Memory B cell (primary cell): Measurements from ENCODE around the gene DOK7.
A peak's percentile ranks its signal among the peaks of the same experiment; 100 is the strongest.

Experiments used
- ATAC-seq: fragments of 150-1000 bp; cut with Tn5 transposase; 2 replicates; pipeline ENCODE4 v1.10.0; 2021; ENCODE audit warnings: low read depth, mild to moderate bottlenecking, moderate library complexity
- DNase-seq, 2 donors: peaks; one replicate each; pipeline ENCODE4 v3.0.0; 2022; ENCODE audit warnings: low spot score in 2 of 2
- H3K27ac Mint-ChIP-seq: one replicate; pipeline ENCODE4 v1.8.0; 2022; ENCODE audit warnings: mild to moderate bottlenecking, moderate library complexity, mixed read lengths
- H3K27me3 Mint-ChIP-seq: one replicate; pipeline ENCODE4 v1.8.0; 2022; ENCODE audit warnings: mixed read lengths
- H3K36me3 Mint-ChIP-seq: one replicate; pipeline ENCODE4 v1.8.0; 2022; ENCODE audit warnings: mild to moderate bottlenecking, mixed read lengths
- H3K4me1 Mint-ChIP-seq: one replicate; pipeline ENCODE4 v1.8.0; 2022; ENCODE audit warnings: mixed read lengths
- H3K4me3 Mint-ChIP-seq: one replicate; pipeline ENCODE4 v1.8.0; 2022; ENCODE audit warnings: mild to moderate bottlenecking, moderate library complexity, mixed read lengths
- H3K9me3 Mint-ChIP-seq: one replicate; pipeline ENCODE4 v1.8.0; 2022; ENCODE audit warnings: mixed read lengths

Gene DOK7

GRCh38 chr4:3496021-3496420 lies 32.9 kb downstream of the DOK7 start:
- H3K36me3 Mint-ChIP-seq = peaks cover 14% of the 10 kb centered on the region
- DNase-seq (no peak), ATAC-seq (no peak)
- peaks cover 17% of the 10 kb centered on the region for H3K4me1 Mint-ChIP-seq
- no peaks in the 10 kb centered on the region for H3K27me3 Mint-ChIP-seq
- no peak overlapping the region for H3K4me3 Mint-ChIP-seq
- no peaks in the 10 kb centered on the region for H3K9me3 Mint-ChIP-seq
- H3K27ac Mint-ChIP-seq = no peak overlapping the region

DNA sequence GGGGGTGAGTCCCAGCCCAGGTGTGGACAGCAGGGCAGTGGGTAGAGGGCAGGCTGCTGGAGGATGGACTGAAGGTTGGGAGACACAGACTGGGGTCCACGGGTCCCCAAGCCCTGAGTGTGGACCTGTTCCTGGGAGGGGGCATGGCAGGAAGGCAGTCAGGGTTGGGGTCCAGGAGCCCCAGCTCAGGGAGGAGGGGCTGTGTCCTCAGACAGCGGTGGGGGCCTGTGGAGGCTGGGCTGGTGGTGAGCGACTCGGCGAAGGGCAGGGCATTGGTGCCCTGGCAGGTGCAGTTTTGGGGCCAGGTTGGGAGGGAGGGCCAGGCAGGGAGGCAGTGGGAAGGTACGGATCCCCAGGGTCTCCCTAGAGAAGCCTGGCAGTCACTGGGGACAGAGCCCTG lies 34.0 kb downstream of the DOK7 start:
- ATAC-seq = no peak
- H3K4me1 Mint-ChIP-seq = peaks cover 10% of the 10 kb centered on the region
- H3K27me3 Mint-ChIP-seq = no peaks in the 10 kb centered on the region
- H3K27ac Mint-ChIP-seq = peak overlapping the region; percentile 80
- peaks cover 6% of the 10 kb centered on the region for H3K36me3 Mint-ChIP-seq
- H3K9me3 Mint-ChIP-seq = no peaks in the 10 kb centered on the region
- DNase-seq = no peak
- no peak overlapping the region for H3K4me3 Mint-ChIP-seq

DNA sequence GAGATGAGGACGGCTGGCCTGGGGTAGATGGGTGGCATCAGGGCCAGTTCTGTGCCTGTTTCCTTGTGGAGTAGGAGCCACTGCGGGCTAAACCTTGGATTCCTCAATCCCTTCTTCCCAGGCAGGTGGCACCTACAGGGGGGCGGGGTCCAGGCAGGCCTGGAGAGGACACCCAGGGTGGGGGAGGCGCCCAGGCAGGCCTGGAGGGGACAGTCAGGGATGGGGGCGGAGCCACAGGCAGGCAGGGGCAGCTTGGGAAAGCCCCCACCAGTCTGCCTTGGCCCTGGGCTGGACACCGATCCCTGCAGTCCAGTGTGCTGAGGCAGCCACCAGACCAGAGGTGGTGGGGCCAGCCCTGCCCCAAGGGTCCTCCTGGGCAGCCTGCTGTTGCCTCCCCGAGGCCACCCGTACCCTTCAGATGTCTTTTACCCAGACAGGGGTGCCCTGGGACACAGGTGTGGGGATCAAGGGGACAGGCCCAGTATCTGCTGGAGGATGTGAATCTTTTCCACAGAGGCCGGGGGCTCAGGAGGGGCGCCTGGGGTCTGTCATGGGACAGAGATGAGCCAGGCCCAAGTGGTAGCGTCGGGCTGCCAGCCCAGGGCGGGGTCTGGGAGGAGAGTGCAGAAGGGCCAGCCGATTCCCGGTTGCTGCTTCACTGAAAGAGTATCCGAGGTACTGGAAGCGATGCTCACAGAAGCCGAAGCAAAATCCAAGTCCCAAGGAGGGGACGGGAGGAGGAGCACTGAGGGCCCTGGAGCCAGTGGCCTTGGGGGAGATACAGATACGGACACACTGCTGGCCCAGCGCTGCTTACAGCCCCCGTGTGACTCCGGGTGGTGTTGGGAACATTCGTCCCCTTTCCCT lies 34.6 kb downstream of the DOK7 start:
- Mint-ChIP-seq H3K27ac (no peak overlapping the region), H3K36me3 (peaks cover 3% of the 10 kb centered on the region), H3K4me3 (no peak overlapping the region), H3K9me3 (no peaks in the 10 kb centered on the region), H3K4me1 (peaks cover 7% of the 10 kb centered on the region), H3K27me3 (no peaks in the 10 kb centered on the region)
- no peak for DNase-seq
- no peak for ATAC-seq

DNA sequence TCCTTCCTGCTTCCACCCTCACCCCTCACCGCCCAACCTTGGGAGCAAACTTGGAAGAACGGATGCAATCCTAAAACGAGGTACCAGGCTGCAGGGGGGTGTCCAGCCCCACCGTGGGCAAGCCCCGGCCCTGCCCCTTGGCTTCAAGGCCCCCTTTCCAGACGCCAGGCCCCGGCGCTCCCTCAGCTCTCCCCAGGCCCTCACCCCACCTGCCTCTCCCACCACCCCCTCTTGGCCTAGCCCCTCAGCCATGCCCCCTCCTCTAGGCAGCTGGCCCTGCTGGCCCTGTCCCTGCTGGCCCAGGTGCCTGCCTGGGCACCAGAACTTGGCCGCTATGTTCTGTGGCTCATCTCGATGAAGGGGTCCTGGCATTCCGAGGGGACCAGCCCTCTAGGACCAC lies 35.3 kb downstream of the DOK7 start:
- ATAC-seq = no peak
- H3K9me3 Mint-ChIP-seq = no peaks in the 10 kb centered on the region
- peaks cover 9% of the 10 kb centered on the region for H3K4me1 Mint-ChIP-seq
- H3K27ac Mint-ChIP-seq = no peak overlapping the region
- H3K4me3 Mint-ChIP-seq = no peak overlapping the region
- H3K27me3 Mint-ChIP-seq = no peaks in the 10 kb centered on the region
- DNase-seq = no peak
- peaks cover 8% of the 10 kb centered on the region for H3K36me3 Mint-ChIP-seq

DNA sequence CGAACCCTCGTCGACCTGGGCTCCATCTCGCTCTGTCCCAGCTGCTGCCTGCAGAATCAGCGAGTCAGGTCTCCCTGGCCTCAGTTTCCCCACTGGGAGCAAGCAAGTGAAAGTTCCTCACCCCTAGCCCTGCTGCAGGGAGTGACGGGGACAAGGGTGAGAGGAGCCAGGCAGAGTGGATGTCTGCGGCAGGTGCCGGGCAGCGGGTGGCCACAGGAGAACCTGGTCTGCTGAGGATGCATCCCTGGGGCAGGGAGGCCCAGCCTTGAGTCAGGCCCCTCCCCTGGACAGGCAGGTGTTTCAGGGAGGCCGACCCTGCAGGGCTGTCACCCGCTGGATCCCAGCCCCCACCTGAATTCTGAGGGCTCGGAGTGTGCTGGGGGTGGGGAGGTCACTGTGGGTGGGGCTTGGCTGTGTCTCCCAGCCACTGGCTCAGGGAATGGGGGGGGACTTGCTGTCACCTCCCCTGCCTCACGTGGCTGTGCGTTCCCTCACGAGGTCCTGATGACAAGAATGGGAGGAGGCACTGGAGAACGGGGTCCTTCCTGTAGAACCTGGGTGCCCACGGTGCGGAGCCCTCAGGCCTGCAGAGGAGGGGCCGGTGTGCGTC lies 35.9 kb downstream of the DOK7 start:
- no peak overlapping the region for H3K27ac Mint-ChIP-seq
- no peaks in the 10 kb centered on the region for H3K27me3 Mint-ChIP-seq
- no peak for DNase-seq
- H3K4me1 Mint-ChIP-seq = peaks cover 10% of the 10 kb centered on the region
- ATAC-seq = no peak
- no peak overlapping the region for H3K4me3 Mint-ChIP-seq
- H3K9me3 Mint-ChIP-seq = no peaks in the 10 kb centered on the region
- H3K36me3 Mint-ChIP-seq = peaks cover 11% of the 10 kb centered on the region

DNA sequence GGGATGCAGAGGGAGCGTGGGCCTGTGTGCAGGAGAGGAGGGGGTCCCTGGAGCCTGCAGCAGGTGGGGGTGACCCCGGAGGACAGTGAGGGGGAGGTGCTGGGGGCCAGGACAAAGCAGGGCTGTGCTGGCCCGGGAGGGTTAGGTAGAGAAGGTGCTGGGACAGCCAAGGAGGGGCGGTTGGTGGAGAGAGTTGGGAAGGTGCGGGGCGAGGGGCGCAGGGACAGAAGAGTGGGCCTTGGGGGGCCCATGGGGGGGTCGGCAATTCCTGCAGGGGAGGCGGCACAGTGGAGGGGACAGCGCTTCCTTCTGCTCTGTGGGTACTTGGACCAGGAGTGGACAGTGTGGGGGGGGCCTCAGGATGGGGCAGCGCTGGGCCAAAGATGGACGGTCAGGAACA lies 36.6 kb downstream of the DOK7 start:
- H3K4me3 Mint-ChIP-seq = no peak overlapping the region
- DNase-seq (no peak), ATAC-seq (no peak)
- H3K27ac Mint-ChIP-seq = no peak overlapping the region
- H3K4me1 Mint-ChIP-seq = peaks cover 8% of the 10 kb centered on the region
- no peaks in the 10 kb centered on the region for H3K9me3 Mint-ChIP-seq
- H3K36me3 Mint-ChIP-seq = peaks cover 10% of the 10 kb centered on the region
- H3K27me3 Mint-ChIP-seq = no peaks in the 10 kb centered on the region

- Mint-ChIP-seq H3K4me1 (peaks cover 8% of the 10 kb centered on the region), H3K4me3 (no peak overlapping the region), H3K27ac (no peak overlapping the region), H3K36me3 (peaks cover 12% of the 10 kb centered on the region), H3K27me3 (no peaks in the 10 kb centered on the region), H3K9me3 (no peaks in the 10 kb centered on the region)
- ATAC-seq (no peak), DNase-seq (no peak)
Observed at GRCh38 chr4:3500111-3500510, 37.0 kb downstream of the DOK7 start.

DNA sequence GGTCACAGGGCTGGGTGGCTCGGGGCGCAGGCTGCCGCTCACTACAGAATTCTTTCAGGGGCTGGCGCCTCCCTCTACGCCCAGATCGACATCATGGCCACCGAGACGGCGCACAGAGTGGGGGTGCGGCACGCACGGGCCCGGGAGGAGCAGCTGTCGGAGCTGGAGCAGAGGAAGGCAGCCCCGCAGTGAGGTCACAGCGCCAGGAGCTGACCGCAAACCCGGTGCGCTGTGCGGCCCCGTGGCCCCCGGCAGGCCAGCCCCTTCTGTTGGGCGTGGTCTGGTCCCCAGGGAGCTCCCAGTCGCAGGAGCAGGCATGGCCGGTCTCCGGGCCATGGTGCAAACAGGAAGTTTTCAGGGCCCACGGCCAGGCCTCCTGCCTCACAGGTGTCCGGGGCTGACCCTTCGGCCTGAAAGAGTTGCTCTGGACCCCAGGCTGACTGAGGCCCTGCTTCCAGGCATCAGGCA lies 37.6 kb downstream of the DOK7 start:
- DNase-seq = no peak
- no peak for ATAC-seq

DNA sequence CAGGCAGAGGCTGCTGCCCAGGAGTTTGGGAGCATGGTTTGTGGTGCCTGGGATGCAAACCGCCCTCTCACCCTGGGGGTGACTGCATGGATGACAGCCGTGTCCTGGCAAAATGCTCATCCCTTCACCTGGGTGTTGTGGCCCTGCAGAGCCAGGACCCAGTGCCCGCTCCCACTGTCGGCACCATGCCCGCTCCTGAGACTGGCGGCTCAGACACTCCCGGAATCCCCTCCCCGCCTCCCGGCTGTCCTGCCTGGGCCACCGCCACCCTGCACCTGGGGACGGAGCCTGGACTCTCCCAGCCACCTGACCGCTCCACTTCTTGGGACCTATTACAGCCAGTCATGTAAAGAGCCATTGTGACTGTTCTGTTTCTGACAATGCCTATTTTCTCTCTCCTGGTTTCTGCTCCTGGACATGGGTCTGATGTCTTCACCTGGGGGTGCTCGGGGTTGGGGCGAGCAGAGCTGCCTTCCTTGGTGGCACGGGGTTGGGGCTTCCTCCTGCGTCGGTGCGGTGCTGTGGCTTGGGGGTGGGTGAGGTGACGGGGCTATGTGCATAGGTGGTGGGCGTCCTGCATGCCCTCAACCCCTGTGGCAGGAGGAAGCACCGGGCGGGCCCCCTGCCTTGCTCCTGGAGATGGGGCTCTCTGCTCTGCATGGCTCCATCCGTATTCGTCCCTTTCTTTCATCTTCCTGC lies 38.2 kb downstream of the DOK7 start:
- DNase-seq (no peak), ATAC-seq (no peak)
- Mint-ChIP-seq H3K27ac (no peak overlapping the region), H3K4me1 (peaks cover 8% of the 10 kb centered on the region), H3K4me3 (no peak overlapping the region), H3K9me3 (no peaks in the 10 kb centered on the region), H3K36me3 (peaks cover 15% of the 10 kb centered on the region), H3K27me3 (no peaks in the 10 kb centered on the region)

More for the DNA sequence above, 37.6 kb downstream of the DOK7 start:
- no peaks in the 10 kb centered on the region for H3K27me3 Mint-ChIP-seq
- H3K4me1 Mint-ChIP-seq = peaks cover 8% of the 10 kb centered on the region
- H3K27ac Mint-ChIP-seq = no peak overlapping the region
- H3K4me3 Mint-ChIP-seq = no peak overlapping the region
- H3K36me3 Mint-ChIP-seq = peaks cover 15% of the 10 kb centered on the region
- no peaks in the 10 kb centered on the region for H3K9me3 Mint-ChIP-seq

GRCh38 chr4:3501825-3502425 lies 38.8 kb downstream of the DOK7 start:
- H3K4me1 Mint-ChIP-seq = peaks cover 6% of the 10 kb centered on the region
- H3K36me3 Mint-ChIP-seq = peaks cover 15% of the 10 kb centered on the region
- H3K27me3 Mint-ChIP-seq = no peaks in the 10 kb centered on the region
- no peak overlapping the region for H3K27ac Mint-ChIP-seq
- no peak overlapping the region for H3K4me3 Mint-ChIP-seq
- ATAC-seq (no peak), DNase-seq (no peak)
- H3K9me3 Mint-ChIP-seq = no peaks in the 10 kb centered on the region

- H3K4me1 Mint-ChIP-seq = peaks cover 3% of the 10 kb centered on the region
- H3K36me3 Mint-ChIP-seq = peaks cover 21% of the 10 kb centered on the region
- H3K4me3 Mint-ChIP-seq = no peak overlapping the region
- no peak for ATAC-seq
- no peak for DNase-seq
- peak overlapping the region; percentile 7 for H3K27ac Mint-ChIP-seq
- no peaks in the 10 kb centered on the region for H3K27me3 Mint-ChIP-seq
- no peaks in the 10 kb centered on the region for H3K9me3 Mint-ChIP-seq
Observed at GRCh38 chr4:3502941-3503936, 40.1 kb downstream of the DOK7 start.

DNA sequence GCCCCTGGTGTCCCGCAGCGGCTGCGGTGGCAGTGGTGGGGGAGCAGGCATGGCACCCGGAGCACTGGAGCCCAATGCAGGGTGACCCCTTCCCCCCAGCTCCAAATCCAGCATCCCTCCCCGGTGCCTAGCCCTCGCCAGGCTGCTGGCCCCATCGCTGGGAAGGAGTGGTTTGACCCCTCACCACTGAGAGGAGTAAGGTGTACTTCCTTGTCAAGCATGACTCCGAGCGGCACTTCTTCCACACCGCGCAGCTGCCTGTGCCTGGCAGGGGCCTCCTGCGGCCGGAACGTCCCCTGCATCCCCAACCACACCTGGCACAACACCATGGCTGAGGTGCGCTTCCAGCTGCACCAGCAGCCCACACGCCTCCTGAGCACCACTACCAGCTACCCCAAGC lies 42.1 kb downstream of the DOK7 start:
- Mint-ChIP-seq H3K36me3 (peaks cover 31% of the 10 kb centered on the region), H3K27me3 (no peaks in the 10 kb centered on the region), H3K4me1 (peaks cover 3% of the 10 kb centered on the region), H3K9me3 (no peaks in the 10 kb centered on the region), H3K27ac (no peak overlapping the region), H3K4me3 (no peak overlapping the region)
- ATAC-seq = no peak
- DNase-seq = no peak

DNA sequence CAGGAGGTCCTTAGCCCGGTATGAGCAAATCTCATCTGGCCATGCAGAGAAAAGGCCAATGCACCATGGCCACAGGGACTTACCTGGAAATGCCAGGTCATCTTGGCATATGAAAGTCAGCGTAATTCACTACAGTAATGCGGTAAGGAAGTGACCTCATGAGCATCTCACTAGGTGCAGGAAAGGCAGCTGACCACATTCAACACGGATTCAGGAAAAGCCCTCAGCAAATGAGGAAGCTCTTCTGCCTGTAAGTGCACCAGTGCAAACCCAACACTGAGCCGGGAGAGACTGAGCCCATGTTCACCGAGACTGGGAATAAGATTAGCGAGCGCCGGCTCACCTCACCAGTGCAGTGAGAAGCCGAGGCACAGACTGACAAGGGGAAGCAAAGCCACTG lies 45.4 kb downstream of the DOK7 start:
- peaks cover 50% of the 10 kb centered on the region for H3K36me3 Mint-ChIP-seq
- no peaks in the 10 kb centered on the region for H3K9me3 Mint-ChIP-seq
- H3K27ac Mint-ChIP-seq = no peak overlapping the region
- no peaks in the 10 kb centered on the region for H3K4me1 Mint-ChIP-seq
- no peaks in the 10 kb centered on the region for H3K27me3 Mint-ChIP-seq
- ATAC-seq (no peak), DNase-seq (no peak)
- H3K4me3 Mint-ChIP-seq = no peak overlapping the region
